Tibial nerve (tissue), 4 donors: ENCODE data around the gene CTSL. TPM values are rescaled to one million over a fixed set of nuclear protein-coding genes. Genes with fewer than 3 reads are reported as not detected.

ENCODE experiments used
- DNase-seq, 2 donors: peaks; one replicate each; pipeline ENCODE4 v3.0.0-alpha.2; 2019; ENCODE audit warnings: low spot score in 2 of 2
- H3K27ac ChIP-seq, 4 donors: fragments of 200-600 bp; sonication (generic) in 3 of 4; one replicate each; pipeline ENCODE4 v1.5.1; 2017 to 2019; ENCODE audit warnings: mild to moderate bottlenecking in 1 of 4
- H3K27me3 ChIP-seq, 2 donors: fragments of 200-600 bp; sonication (generic) in 1 of 2; one replicate each; pipeline versions ENCODE4 v1.5.1 to v1.6.0; 2017 to 2019
- H3K36me3 ChIP-seq, 3 donors: fragments of 200-600 bp; sonication (generic); one replicate each; pipeline ENCODE4 v1.5.1; 2018 to 2019
- H3K4me1 ChIP-seq, 4 donors: fragments of 200-600 bp; sonication (generic) in 3 of 4; one replicate each; pipeline ENCODE4 v1.5.1; 2017 to 2019
- H3K4me3 ChIP-seq, 4 donors: fragments of 200-600 bp; sonication (generic) in 3 of 4; one replicate each; pipeline ENCODE4 v1.5.1; 2017 to 2019; ENCODE audit warnings: mild to moderate bottlenecking in 1 of 4, moderate library complexity in 1 of 4
- H3K9me3 ChIP-seq, 4 donors: fragments of 200-600 bp; sonication (generic) in 3 of 4; one replicate each; pipeline ENCODE4 v1.5.1; 2017 to 2019
- EP300 ChIP-seq, 2 donors: sonication (generic); formaldehyde crosslinking; IDR thresholded peaks; one replicate each; pipeline ENCODE4 v1.6.1; 2017; ENCODE audit warnings: antibody characterized with exemption in 2 of 2, mild to moderate bottlenecking in 1 of 2
- POLR2A ChIP-seq, 2 donors: fragments of 450-650 bp; IDR thresholded peaks; one replicate each; pipeline ENCODE4 v1.6.1; 2017; ENCODE audit warnings: antibody characterized with exemption in 2 of 2, mild to moderate bottlenecking in 2 of 2, moderate library complexity in 2 of 2
- WGBS, 2 donors: methylation state at CpG; one replicate each; pipeline ENCODE4 v1.1.5; 2018; 5-methylcytosine and 5-hydroxymethylcytosine counted together
- total RNA-seq, 4 donors: library from RNA; depleted of rRNA; stranded (reverse); fragments of >200 nt; gene quantifications; one replicate each; pipeline ENCODE4 v1.1.0, GENCODE V29; 2016
- TF ChIP-seq, protein P1 (sequence below), 5 experiments: fragments of 200-600 bp in 3 of 5; fragments of 450-650 bp in 2 of 5; sonication (generic) in 3 of 5; IDR thresholded peaks; one replicate each; pipeline ENCODE4 v1.5.1; 2016 to 2019; ENCODE audit warnings: antibody characterized with exemption in 5 of 5, mild to moderate bottlenecking in 3 of 5, moderate library complexity in 2 of 5

Gene CTSL
- total RNA-seq, 4 donors from 2014 or later, result 77.7 to 181 (median 100) TPM

DNA sequence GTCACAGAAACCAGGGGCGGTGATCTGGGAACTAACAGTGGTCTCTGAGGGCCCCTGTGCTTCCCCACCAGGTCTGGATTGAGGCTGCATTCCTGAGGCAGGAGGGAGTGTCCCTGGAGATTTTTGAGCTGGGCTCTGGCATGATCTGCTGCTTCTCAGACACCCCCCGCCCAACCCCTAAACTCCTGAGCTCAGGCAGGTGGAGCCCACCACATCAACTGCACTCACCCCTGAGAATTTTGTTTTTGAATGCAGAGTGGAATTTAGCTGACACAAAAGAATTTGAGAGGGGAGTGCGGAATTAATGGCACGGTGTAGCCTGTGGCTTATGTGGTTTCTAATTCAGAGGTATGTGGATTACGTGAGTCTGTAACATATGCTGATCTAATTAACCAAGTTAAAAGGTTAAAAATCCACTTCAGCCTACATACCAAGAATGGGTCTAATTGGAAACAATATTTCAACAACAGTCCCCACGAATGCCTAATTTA is 23.9 kb upstream of the CTSL start:
- no peak for DNase-seq
- H3K27me3 ChIP-seq, result no peaks in the 10 kb centered on the region
- H3K4me3 ChIP-seq, result no peak overlapping the region
- no peaks in the 10 kb centered on the region for H3K4me1 ChIP-seq
- no peaks in the 10 kb centered on the region for H3K9me3 ChIP-seq
- no peak overlapping the region for H3K27ac ChIP-seq
- WGBS, 2 donors, result 72 to 80% methylated on average over 6 of the region's 6 CpGs
- TF ChIP-seq, protein P1, sequence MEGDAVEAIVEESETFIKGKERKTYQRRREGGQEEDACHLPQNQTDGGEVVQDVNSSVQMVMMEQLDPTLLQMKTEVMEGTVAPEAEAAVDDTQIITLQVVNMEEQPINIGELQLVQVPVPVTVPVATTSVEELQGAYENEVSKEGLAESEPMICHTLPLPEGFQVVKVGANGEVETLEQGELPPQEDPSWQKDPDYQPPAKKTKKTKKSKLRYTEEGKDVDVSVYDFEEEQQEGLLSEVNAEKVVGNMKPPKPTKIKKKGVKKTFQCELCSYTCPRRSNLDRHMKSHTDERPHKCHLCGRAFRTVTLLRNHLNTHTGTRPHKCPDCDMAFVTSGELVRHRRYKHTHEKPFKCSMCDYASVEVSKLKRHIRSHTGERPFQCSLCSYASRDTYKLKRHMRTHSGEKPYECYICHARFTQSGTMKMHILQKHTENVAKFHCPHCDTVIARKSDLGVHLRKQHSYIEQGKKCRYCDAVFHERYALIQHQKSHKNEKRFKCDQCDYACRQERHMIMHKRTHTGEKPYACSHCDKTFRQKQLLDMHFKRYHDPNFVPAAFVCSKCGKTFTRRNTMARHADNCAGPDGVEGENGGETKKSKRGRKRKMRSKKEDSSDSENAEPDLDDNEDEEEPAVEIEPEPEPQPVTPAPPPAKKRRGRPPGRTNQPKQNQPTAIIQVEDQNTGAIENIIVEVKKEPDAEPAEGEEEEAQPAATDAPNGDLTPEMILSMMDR (IDR thresholded peaks at IDR 0.05), result no peak
- H3K36me3 ChIP-seq, result peaks cover 0 to 40% (median 6%) of the 10 kb centered on the region in 3 donors

DNA sequence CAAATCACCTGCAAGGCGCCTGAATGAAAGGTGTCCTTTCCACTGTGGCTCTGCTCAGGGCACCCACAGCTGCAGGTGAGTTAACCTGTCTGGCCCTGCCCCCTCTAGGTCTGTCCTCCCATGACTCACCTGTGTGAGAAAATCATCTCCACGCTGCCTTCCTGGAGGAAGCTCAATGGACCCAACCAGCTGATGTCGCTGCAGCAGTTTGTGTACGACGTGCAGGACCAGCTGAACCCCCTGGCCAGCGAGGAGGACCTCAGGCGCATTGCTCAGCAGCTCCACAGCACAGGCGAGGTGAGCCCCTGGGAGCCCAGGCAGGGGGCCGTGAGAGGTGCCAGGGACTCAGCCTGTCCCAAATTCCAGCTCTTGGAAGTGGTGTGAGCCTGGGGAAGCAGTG is 23.0 kb upstream of the CTSL start:
- 94 to 96% methylated on average over 9 of the region's 9 CpGs for WGBS, 2 donors
- no peaks in the 10 kb centered on the region for H3K27me3 ChIP-seq
- no peak overlapping the region for H3K4me3 ChIP-seq
- TF ChIP-seq POLR2A (IDR thresholded peaks at IDR 0.05), result no peak
- TF ChIP-seq, protein P1 (IDR thresholded peaks at IDR 0.05), result no peak
- TF ChIP-seq EP300 (IDR thresholded peaks at IDR 0.05), result no peak
- no peaks in the 10 kb centered on the region for H3K9me3 ChIP-seq
- H3K4me1 ChIP-seq, result no peaks in the 10 kb centered on the region
- peaks cover 0 to 36% (median 6%) of the 10 kb centered on the region in 3 donors for H3K36me3 ChIP-seq
- DNase-seq, result no peak
- no peak overlapping the region for H3K27ac ChIP-seq

DNA sequence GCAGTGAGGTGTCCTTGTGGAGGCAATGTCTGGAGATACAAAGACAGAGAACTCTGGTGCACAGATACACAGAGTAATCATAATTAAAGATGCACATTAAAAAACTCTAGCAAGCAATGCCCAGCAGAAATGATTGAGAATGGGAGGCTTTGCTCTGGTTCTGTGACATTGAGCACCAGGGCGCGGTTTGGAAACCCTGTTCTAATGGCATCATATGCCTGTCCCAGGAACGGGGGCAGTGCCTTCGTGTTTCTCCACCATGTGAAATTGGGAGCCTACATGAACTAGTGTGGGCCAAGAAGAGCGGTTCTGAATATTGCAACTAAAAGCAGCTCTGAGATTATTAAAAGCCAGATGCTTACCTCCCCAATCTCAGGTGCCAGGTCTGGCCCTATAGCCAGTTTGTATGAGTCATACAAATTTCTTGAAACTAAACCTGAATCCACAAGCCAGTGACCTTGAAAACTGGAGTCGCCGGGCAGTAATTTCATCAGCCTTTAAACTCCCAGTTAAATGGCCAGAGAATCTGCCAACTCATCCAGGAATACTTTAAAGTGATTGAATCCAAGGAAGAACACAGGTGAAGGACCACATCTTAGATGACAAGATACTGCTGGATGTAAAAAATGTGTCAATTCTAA is 22.2 kb upstream of the CTSL start:
- Histone ChIP-seq H3K27ac (no peak overlapping the region), H3K4me3 (no peak overlapping the region), H3K9me3 (no peaks in the 10 kb centered on the region), H3K36me3 (peaks cover 0 to 31% (median 6%) of the 10 kb centered on the region in 3 donors), H3K27me3 (no peaks in the 10 kb centered on the region), H3K4me1 (no peaks in the 10 kb centered on the region)
- no peak for DNase-seq
- TF ChIP-seq, protein P1 (IDR thresholded peaks at IDR 0.05), result no peak
- TF ChIP-seq EP300 (IDR thresholded peaks at IDR 0.05) (no peak), POLR2A (IDR thresholded peaks at IDR 0.05) (no peak)
- WGBS, 2 donors, result 88% methylated on average over 7 of the region's 7 CpGs

DNA sequence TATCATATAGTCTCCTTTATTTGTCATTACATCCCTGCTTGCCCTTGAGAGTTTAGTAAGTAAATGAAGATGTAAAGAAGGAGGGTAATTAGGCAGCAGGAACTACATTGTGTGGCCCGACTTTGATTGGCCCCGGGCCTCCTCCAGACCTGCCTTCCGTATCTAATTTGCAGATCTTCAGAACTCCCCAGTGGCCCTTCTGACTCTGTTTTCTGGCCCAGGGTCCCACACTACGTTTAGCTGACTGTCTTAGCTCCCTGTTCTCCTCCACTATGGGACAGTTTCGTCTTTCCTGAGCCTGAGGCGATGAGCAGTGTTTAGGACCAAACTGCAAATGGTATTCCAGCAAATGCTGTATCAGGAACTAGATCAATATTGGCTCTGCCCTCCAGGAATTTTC is 21.6 kb upstream of the CTSL start:
- H3K27ac ChIP-seq, result no peak overlapping the region
- no peaks in the 10 kb centered on the region for H3K9me3 ChIP-seq
- H3K4me3 ChIP-seq, result no peak overlapping the region
- DNase-seq, result no peak
- peaks cover 0 to 31% (median 6%) of the 10 kb centered on the region in 3 donors for H3K36me3 ChIP-seq
- H3K27me3 ChIP-seq, result no peaks in the 10 kb centered on the region
- 58 to 77% methylated on average over 6 of the region's 6 CpGs for WGBS, 2 donors
- no peaks in the 10 kb centered on the region for H3K4me1 ChIP-seq
- TF ChIP-seq, protein P1 (IDR thresholded peaks at IDR 0.05), result no peak
- TF ChIP-seq POLR2A (IDR thresholded peaks at IDR 0.05) (no peak), EP300 (IDR thresholded peaks at IDR 0.05) (no peak)

DNA sequence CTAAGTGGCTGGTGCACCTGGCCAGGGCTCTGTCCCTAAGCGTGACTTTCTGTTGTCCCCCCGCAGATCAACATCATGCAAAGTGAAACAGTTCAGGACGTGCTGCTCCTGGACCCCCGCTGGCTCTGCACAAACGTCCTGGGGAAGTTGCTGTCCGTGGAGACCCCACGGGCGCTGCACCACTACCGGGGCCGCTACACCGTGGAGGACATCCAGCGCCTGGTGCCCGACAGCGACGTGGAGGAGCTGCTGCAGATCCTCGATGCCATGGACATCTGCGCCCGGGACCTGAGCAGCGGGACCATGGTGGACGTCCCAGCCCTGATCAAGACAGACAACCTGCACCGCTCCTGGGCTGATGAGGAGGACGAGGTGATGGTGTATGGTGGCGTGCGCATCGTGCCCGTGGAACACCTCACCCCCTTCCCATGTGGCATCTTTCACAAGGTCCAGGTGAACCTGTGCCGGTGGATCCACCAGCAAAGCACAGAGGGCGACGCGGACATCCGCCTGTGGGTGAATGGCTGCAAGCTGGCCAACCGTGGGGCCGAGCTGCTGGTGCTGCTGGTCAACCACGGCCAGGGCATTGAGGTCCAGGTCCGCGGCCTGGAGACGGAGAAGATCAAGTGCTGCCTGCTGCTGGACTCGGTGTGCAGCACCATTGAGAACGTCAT is 19.7 kb upstream of the CTSL start:
- Histone ChIP-seq H3K9me3 (no peaks in the 10 kb centered on the region), H3K27me3 (no peaks in the 10 kb centered on the region), H3K36me3 (peaks cover 0 to 24% (median 6%) of the 10 kb centered on the region in 3 donors), H3K4me3 (no peak overlapping the region), H3K4me1 (no peaks in the 10 kb centered on the region), H3K27ac (no peak overlapping the region)
- no peak for DNase-seq
- 93 to 97% methylated on average over 23 to 32 of the region's 39 CpGs for WGBS, 2 donors
- TF ChIP-seq POLR2A (IDR thresholded peaks at IDR 0.05) (no peak), EP300 (IDR thresholded peaks at IDR 0.05) (no peak)
- TF ChIP-seq, protein P1 (IDR thresholded peaks at IDR 0.05), result no peak
